Neural cell (in vitro differentiated cells): ENCODE measurements around the gene RASEF. TPM values are rescaled to one million over a fixed set of nuclear protein-coding genes. Genes with fewer than 3 reads are reported as not detected.

ENCODE experiments used
- H2AFZ ChIP-seq: fragments of 200-600, 300-800 bp; sonication (generic), shearing (Covaris generic); 2 replicates; pipeline ENCODE4 v1.6.0; 2014; ENCODE audit warnings: low read depth, mild to moderate bottlenecking, antibody characterized with exemption, low read length, moderate library complexity
- H3F3A ChIP-seq: fragments of 200-600 bp; shearing (Covaris generic); 2 replicates; pipeline ENCODE4 v1.6.1; 2016; ENCODE audit warnings: mild to moderate bottlenecking, moderate library complexity, mixed read lengths, antibody characterized with exemption, low read length; ENCODE audit not compliant: insufficient read depth, poor library complexity, severe bottlenecking
- H3K27ac ChIP-seq: fragments of 200-600, 300-800 bp; sonication (generic), shearing (Covaris generic); 2 replicates; pipeline ENCODE4 v1.5.1; 2014; ENCODE audit warnings: mild to moderate bottlenecking, low read length, moderate library complexity
- H3K27me3 ChIP-seq: fragments of 300-800, 200-600 bp; sonication (generic), shearing (Covaris generic); 2 replicates; pipeline ENCODE4 v1.6.0; 2014; ENCODE audit warnings: mild to moderate bottlenecking, low read depth, low read length, moderate library complexity; ENCODE audit not compliant: insufficient read depth
- H3K36me3 ChIP-seq: fragments of 300-800, 200-600 bp; sonication (generic), shearing (Covaris generic); 2 replicates; pipeline ENCODE4 v1.5.1; 2014; ENCODE audit warnings: mild to moderate bottlenecking, antibody characterized with exemption, low read length, moderate library complexity; ENCODE audit not compliant: insufficient read depth
- H3K4me2 ChIP-seq: fragments of 300-800, 200-600 bp; sonication (generic), shearing (Covaris generic); 2 replicates; pipeline ENCODE4 v1.6.0; 2014; ENCODE audit warnings: mild to moderate bottlenecking, low read length
- H3K4me3 ChIP-seq: fragments of 300-800, 200-600 bp; sonication (generic), shearing (Covaris generic); 2 replicates; pipeline ENCODE4 v1.5.1; 2014; ENCODE audit warnings: mild to moderate bottlenecking, low read length, moderate library complexity
- H3K79me2 ChIP-seq: fragments of 200-600 bp; shearing (Covaris generic); replicated peaks from 2 replicates; pipeline ENCODE4 v1.6.0; 2014; ENCODE audit warnings: mild to moderate bottlenecking, low read length, moderate library complexity; ENCODE audit not compliant: insufficient read depth
- H3K9ac ChIP-seq: fragments of 300-800, 200-600 bp; sonication (generic), shearing (Covaris generic); 2 replicates; pipeline ENCODE4 v1.6.1; 2016; ENCODE audit warnings: mild to moderate bottlenecking, low read length, mixed read lengths
- H3K9me2 ChIP-seq: fragments of 200-600 bp; shearing (Covaris generic); 2 replicates; pipeline ENCODE4 v1.6.1; 2016; ENCODE audit warnings: mild to moderate bottlenecking, low read length, mixed read lengths; ENCODE audit not compliant: insufficient read depth
- H3K9me3 ChIP-seq: fragments of 200-600, 300-800 bp; sonication (generic), shearing (Covaris generic); 2 replicates; pipeline ENCODE4 v1.6.1; 2016; ENCODE audit warnings: mild to moderate bottlenecking, mixed run types, low read length, moderate library complexity, mixed read lengths
- H4K20me1 ChIP-seq: fragments of 200-600 bp; shearing (Covaris generic); 2 replicates; pipeline ENCODE4 v1.6.1; 2016; ENCODE audit warnings: mild to moderate bottlenecking, mixed run types; ENCODE audit not compliant: insufficient read depth
- CTCF ChIP-seq: fragments of 450-650 bp; IDR thresholded peaks from 2 replicates; pipeline ENCODE4 v1.5.1; 2014; ENCODE audit warnings: antibody characterized with exemption, mild to moderate bottlenecking, moderate library complexity; ENCODE audit not compliant: poor library complexity, severe bottlenecking
- EP300 ChIP-seq: fragments of 450-650 bp; conservative IDR thresholded peaks from 2 replicates; pipeline ENCODE4 v1.6.1; 2014; ENCODE audit warnings: antibody characterized with exemption, mild to moderate bottlenecking, moderate library complexity; ENCODE audit not compliant: poor library complexity, severe bottlenecking
- EZH2 ChIP-seq: fragments of 200-600, 300-800 bp; shearing (Covaris generic), sonication (generic); IDR thresholded peaks from 2 replicates; pipeline ENCODE4 v1.6.1; 2014; ENCODE audit warnings: antibody characterized with exemption, low read length, borderline replicate concordance, mild to moderate bottlenecking; ENCODE audit not compliant: insufficient read depth, poor library complexity, severe bottlenecking
- MXI1 ChIP-seq: fragments of 450-650 bp; conservative IDR thresholded peaks from 2 replicates; pipeline ENCODE4 v1.6.1; 2014; ENCODE audit warnings: antibody characterized with exemption, mild to moderate bottlenecking; ENCODE audit not compliant: poor library complexity, severe bottlenecking
- POLR2AphosphoS5 ChIP-seq: IDR thresholded peaks from 2 replicates; pipeline ENCODE4 v1.6.1; 2012
- RAD21 ChIP-seq: fragments of 450-650 bp; conservative IDR thresholded peaks from 2 replicates; pipeline ENCODE4 v1.6.1; 2014; ENCODE audit warnings: antibody characterized with exemption, mild to moderate bottlenecking, moderate library complexity
- SMC3 ChIP-seq: fragments of 450-650 bp; conservative IDR thresholded peaks from 2 replicates; pipeline ENCODE4 v1.6.1; 2014; ENCODE audit warnings: antibody characterized with exemption, mild to moderate bottlenecking, moderate library complexity; ENCODE audit not compliant: poor library complexity
- TAF1 ChIP-seq: IDR thresholded peaks from 2 replicates; pipeline ENCODE4 v1.6.1; 2012; ENCODE audit warnings: low read depth
- polyA plus RNA-seq: library from polyadenylated mRNA; depleted of rRNA; stranded (reverse); fragments of >200 nt; gene quantifications from 2 replicates; pipeline ENCODE4 v1.2.3, GENCODE V29; 2014
- TF ChIP-seq, protein P1 (sequence below): IDR thresholded peaks from 2 replicates; pipeline ENCODE4 v1.6.1; 2012; ENCODE audit warnings: borderline replicate concordance

Gene RASEF
- polyA plus RNA-seq, 1 donor from 2014 or later = 0.12 TPM

GRCh38 chr9:82968816-82969215, 94.1 kb downstream of the RASEF start:
- H3K36me3 ChIP-seq = no peaks in the 10 kb centered on the region
- H4K20me1 ChIP-seq = no peaks in the 10 kb centered on the region
- H3K27me3 ChIP-seq = no peaks in the 10 kb centered on the region
- no peaks in the 10 kb centered on the region for H3K9me2 ChIP-seq
- H3K79me2 ChIP-seq = no peaks in the 10 kb centered on the region
- no peak overlapping the region for H3K4me2 ChIP-seq
- H3K9me3 ChIP-seq = no peaks in the 10 kb centered on the region
- no peak overlapping the region for H3K27ac ChIP-seq
- H3K4me3 ChIP-seq = no peak overlapping the region
- TF ChIP-seq TAF1 (no peak), EZH2 (no peak), CTCF (no peak), MXI1 (no peak), POLR2AphosphoS5 (no peak), RAD21 (no peak), SMC3 (no peak), EP300 (no peak)
- TF ChIP-seq, protein P1, sequence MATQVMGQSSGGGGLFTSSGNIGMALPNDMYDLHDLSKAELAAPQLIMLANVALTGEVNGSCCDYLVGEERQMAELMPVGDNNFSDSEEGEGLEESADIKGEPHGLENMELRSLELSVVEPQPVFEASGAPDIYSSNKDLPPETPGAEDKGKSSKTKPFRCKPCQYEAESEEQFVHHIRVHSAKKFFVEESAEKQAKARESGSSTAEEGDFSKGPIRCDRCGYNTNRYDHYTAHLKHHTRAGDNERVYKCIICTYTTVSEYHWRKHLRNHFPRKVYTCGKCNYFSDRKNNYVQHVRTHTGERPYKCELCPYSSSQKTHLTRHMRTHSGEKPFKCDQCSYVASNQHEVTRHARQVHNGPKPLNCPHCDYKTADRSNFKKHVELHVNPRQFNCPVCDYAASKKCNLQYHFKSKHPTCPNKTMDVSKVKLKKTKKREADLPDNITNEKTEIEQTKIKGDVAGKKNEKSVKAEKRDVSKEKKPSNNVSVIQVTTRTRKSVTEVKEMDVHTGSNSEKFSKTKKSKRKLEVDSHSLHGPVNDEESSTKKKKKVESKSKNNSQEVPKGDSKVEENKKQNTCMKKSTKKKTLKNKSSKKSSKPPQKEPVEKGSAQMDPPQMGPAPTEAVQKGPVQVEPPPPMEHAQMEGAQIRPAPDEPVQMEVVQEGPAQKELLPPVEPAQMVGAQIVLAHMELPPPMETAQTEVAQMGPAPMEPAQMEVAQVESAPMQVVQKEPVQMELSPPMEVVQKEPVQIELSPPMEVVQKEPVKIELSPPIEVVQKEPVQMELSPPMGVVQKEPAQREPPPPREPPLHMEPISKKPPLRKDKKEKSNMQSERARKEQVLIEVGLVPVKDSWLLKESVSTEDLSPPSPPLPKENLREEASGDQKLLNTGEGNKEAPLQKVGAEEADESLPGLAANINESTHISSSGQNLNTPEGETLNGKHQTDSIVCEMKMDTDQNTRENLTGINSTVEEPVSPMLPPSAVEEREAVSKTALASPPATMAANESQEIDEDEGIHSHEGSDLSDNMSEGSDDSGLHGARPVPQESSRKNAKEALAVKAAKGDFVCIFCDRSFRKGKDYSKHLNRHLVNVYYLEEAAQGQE = no peak
- no peak overlapping the region for H2AFZ ChIP-seq
- no peak overlapping the region for H3K9ac ChIP-seq
- no peaks in the 10 kb centered on the region for H3F3A ChIP-seq

- H2AFZ ChIP-seq = no peak overlapping the region
- no peaks in the 10 kb centered on the region for H3K36me3 ChIP-seq
- H3F3A ChIP-seq = no peaks in the 10 kb centered on the region
- no peak overlapping the region for H3K9ac ChIP-seq
- H3K9me2 ChIP-seq = no peaks in the 10 kb centered on the region
- H3K4me3 ChIP-seq = no peak overlapping the region
- no peak overlapping the region for H3K4me2 ChIP-seq
- no peak for TF ChIP-seq SMC3
- TF ChIP-seq EZH2 = no peak
- no peak for TF ChIP-seq POLR2AphosphoS5
- no peak for TF ChIP-seq TAF1
- TF ChIP-seq CTCF = no peak
- no peak for TF ChIP-seq RAD21
- no peak for TF ChIP-seq MXI1
- TF ChIP-seq, protein P1 = no peak
- no peak for TF ChIP-seq EP300
- no peaks in the 10 kb centered on the region for H4K20me1 ChIP-seq
- no peak overlapping the region for H3K27ac ChIP-seq
- H3K27me3 ChIP-seq = no peaks in the 10 kb centered on the region
- H3K79me2 ChIP-seq = no peaks in the 10 kb centered on the region
- H3K9me3 ChIP-seq = no peaks in the 10 kb centered on the region
Measured at GRCh38 chr9:82968388-82968787, 94.6 kb downstream of the RASEF start.
